ENCODE data around the gene OR56B4. TPM values are rescaled to one million over a fixed set of nuclear protein-coding genes. Genes with fewer than 3 reads are reported as not detected.

OR56B4 gene
- total RNA-seq, 1 donor from 2014 or later = not detected

DNA sequence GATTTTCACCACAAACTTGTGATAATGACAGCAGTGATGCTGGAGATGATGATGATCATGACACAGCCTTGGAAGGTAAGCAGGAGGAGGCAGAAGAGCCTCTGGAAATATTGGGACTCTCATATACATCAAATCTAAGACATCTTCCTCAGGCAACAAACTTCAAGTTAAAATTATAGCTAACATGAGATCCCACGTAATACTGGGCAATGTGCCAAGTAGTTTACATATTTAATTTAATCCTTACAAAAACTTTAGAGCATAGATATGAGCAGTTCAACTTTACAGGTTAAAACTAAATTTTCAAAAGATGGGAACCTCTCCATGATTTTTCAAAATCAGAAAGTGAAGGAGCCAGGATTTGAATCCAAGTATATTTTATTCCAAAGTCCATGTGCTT is 43.6 kb downstream of the OR56B4 start:
- no peak for DNase-seq (ENCODE audit: low spot score)

DNA sequence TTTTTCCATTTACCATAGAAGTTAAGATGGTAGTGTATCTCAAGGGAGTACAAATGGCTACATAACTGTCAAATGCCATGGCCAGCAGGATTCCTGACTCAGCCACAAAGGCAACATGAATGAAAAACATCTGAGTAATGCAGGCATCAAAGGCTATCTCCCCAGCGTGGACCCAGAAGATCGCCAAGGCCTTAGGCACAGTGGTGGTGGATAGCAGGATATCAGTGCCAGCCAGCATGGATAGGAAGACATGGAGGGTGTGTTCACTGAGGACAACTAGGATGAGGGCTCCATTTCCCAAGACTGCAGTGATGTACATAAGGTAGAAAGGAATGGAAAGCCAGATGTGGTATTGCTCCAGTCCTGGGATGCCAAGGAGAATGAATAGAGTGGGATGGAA is 44.6 kb downstream of the OR56B4 start:
- DNase-seq (ENCODE audit: low spot score) = no peak

DNA sequence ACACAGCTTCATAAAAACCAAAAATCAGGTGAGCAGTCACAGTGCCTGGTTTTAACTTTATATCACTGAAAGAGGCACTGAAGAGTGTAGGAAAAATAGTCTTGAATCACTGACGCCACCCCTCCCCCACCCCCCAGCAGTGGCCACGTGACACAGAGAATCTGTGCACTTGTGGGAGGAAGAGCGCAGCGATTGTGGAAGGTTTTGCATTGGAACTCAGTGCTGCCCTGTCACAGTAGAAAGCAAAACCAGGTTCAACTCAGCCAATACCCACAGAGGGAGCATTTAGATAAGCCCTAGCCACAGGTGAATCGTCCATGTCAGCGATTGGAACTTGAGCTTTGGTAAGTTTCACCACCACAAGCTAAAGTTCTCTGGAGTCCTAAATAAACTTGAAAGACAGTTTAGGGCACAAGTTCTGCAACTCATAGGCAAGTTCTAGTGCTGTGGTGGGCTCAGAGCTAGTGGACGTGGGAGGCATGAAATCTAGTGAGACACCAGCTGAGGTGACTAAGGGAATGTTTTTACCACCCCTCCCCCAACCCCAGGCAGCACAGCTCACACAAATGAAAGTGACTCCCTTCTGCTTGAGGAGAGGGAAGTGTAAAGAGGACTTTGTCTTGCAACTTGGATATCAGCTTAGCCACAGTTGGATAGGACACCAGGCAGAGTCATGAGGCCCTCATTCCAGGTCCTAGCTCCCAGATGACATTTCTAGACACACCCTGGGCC is 49.3 kb downstream of the OR56B4 start:
- DNase-seq (ENCODE audit: low spot score) = no peak

Other genes with a start within 250 kb of the OR56B4 start
- gene OR52E8, start 250.0 kb upstream of the OR56B4 start, total RNA-seq = not detected
- gene OR52E4, start 227.1 kb upstream of the OR56B4 start, total RNA-seq = not detected
- gene OR52E5, start 214.5 kb upstream of the OR56B4 start, total RNA-seq = not detected
- not detected for gene OR56A3, start 165.4 kb upstream of the OR56B4 start, total RNA-seq
- gene OR56A5, start 139.2 kb upstream of the OR56B4 start, total RNA-seq = not detected
- gene OR52L1, start 120.7 kb upstream of the OR56B4 start, total RNA-seq = not detected
- not detected for gene OR56A4, start 100.7 kb upstream of the OR56B4 start, total RNA-seq
- 0.03 TPM for gene OR56A1, start 76.9 kb upstream of the OR56B4 start, total RNA-seq
- not detected for gene OR52B2, start 62.6 kb downstream of the OR56B4 start, total RNA-seq
- gene OR52W1, start 91.5 kb downstream of the OR56B4 start, total RNA-seq = not detected
- not detected for gene C11orf42, start 97.9 kb downstream of the OR56B4 start, total RNA-seq
- gene FHIP1B, start 127.0 kb downstream of the OR56B4 start, total RNA-seq = 23.2 TPM
- not detected for gene CNGA4, start 131.4 kb downstream of the OR56B4 start, total RNA-seq
- not detected for gene CCKBR, start 152.2 kb downstream of the OR56B4 start, total RNA-seq
- gene CAVIN3, start 212.8 kb downstream of the OR56B4 start, total RNA-seq = 56.0 TPM